Measurements from ENCODE around the gene SRRM4. TPM values are rescaled to one million over a fixed set of nuclear protein-coding genes. Genes with fewer than 3 reads are reported as not detected.

The SRRM4 gene
- polyA plus RNA-seq, 3 donors: not detected

DNA sequence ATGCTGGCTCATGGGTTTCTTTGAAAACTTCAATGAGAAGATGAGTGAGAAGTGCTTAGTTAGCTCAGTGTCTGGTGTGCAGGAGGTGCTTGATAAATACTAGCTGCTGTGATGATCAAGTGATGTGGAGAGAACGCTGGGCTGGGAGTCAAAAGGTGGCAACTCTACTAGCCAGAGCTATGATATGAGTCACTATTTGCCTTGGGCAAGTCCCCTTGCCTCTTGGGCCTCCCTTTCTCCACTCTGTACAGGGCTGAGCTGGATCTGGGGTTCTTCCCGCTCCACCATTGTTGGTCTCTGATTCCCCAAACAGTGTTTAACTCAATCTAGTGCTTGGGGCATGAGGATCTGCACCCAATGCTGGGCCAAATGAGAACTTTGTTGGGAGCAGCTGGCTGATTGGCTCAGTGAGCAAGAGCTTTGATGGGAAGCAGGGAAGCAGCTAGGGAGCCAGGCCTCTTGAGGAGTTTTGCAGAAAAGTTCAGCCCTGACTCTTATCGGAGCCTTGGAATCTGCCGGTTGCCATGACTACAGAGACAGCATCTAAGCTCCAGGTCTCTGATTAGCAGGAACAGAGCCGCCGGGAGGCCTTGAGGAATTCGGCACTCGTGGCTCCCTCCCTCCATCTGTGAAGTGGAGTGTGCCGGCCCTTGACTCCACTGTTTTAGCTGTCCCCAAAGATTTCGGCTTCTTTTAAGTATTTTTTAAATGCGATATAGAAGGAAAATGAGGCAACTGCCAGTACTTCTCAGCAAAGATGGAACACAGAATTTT, 115.3 kb downstream of the SRRM4 start:
- intact Hi-C loops (cut with micrococcal nuclease): no loop called here
- Histone ChIP-seq H3K79me2 (ENCODE audit: insufficient read depth, low read length) (no peaks in the 10 kb centered on the region), H3K4me2 (replicated peaks; ENCODE audit: extremely low read depth, low read length, poor library complexity, severe bottlenecking) (no peak overlapping the region), H3K4me1 (ENCODE audit: control insufficient read depth in 1 of 2, insufficient read depth in 2 of 2, low read length in 2 of 2) (no peaks in the 10 kb centered on the region), H3K27ac (ENCODE audit: low read depth in 1 of 2, low read length in 2 of 2) (no peak overlapping the region), H3K36me3 (replicated peaks in 1 of 2; ENCODE audit: control insufficient read depth in 1 of 2, insufficient read depth in 2 of 2, low read length in 2 of 2) (no peaks in the 10 kb centered on the region), H3K9me3 (replicated peaks in 1 of 2; ENCODE audit: control insufficient read depth in 1 of 2, insufficient read depth in 1 of 2, low read length in 2 of 2) (peaks cover 0 to 10% of the 10 kb centered on the region in 2 donors), H3K4me3 (replicated peaks in 1 of 3; ENCODE audit: low read depth in 2 of 3, low read length in 3 of 3) (no peak overlapping the region), H2AFZ (ENCODE audit: insufficient read depth, low read depth, low read length, poor library complexity, severe bottlenecking) (no peak overlapping the region), H3K9ac (ENCODE audit: insufficient read depth, low read length, poor library complexity, severe bottlenecking) (no peak overlapping the region), H4K20me1 (ENCODE audit: insufficient read depth, low read length) (no peaks in the 10 kb centered on the region), H3K27me3 (ENCODE audit: control insufficient read depth in 2 of 2, insufficient read depth in 2 of 2, low read length in 2 of 2) (no peaks in the 10 kb centered on the region)
- Mint-ChIP-seq H3K4me1 (no peaks in the 10 kb centered on the region), H3K9me3 (peaks cover 0 to 13% (median 8%) of the 10 kb centered on the region in 7 donors), H3K27ac (no peak overlapping the region), H3K27me3 (ENCODE audit: low read depth in 3 of 3) (peaks cover 2 to 5% (median 3%) of the 10 kb centered on the region in 3 donors), H3K36me3 (no peaks in the 10 kb centered on the region), H3K4me3 (no peak overlapping the region)
- DNase-seq: no peak
- TF ChIP-seq CTCF (IDR thresholded peaks at IDR 0.05): no peak
- WGBS (ENCODE audit: insufficient coverage): 30% methylated on average over 6 of the region's 11 CpGs

GRCh38 chr12:119100933-119101332, 119.6 kb downstream of the SRRM4 start:
- Histone ChIP-seq H3K27ac (ENCODE audit: low read depth in 1 of 2, low read length in 2 of 2) (no peak overlapping the region), H3K4me3 (replicated peaks in 1 of 3; ENCODE audit: low read depth in 2 of 3, low read length in 3 of 3) (no peak overlapping the region), H3K79me2 (ENCODE audit: insufficient read depth, low read length) (no peaks in the 10 kb centered on the region), H4K20me1 (ENCODE audit: insufficient read depth, low read length) (no peaks in the 10 kb centered on the region), H3K4me2 (replicated peaks; ENCODE audit: extremely low read depth, low read length, poor library complexity, severe bottlenecking) (no peak overlapping the region), H2AFZ (ENCODE audit: insufficient read depth, low read depth, low read length, poor library complexity, severe bottlenecking) (no peak overlapping the region), H3K9me3 (replicated peaks in 1 of 2; ENCODE audit: control insufficient read depth in 1 of 2, insufficient read depth in 1 of 2, low read length in 2 of 2) (peaks cover 0 to 10% of the 10 kb centered on the region in 2 donors), H3K27me3 (ENCODE audit: control insufficient read depth in 2 of 2, insufficient read depth in 2 of 2, low read length in 2 of 2) (no peaks in the 10 kb centered on the region), H3K36me3 (replicated peaks in 1 of 2; ENCODE audit: control insufficient read depth in 1 of 2, insufficient read depth in 2 of 2, low read length in 2 of 2) (no peaks in the 10 kb centered on the region), H3K9ac (ENCODE audit: insufficient read depth, low read length, poor library complexity, severe bottlenecking) (no peak overlapping the region), H3K4me1 (ENCODE audit: control insufficient read depth in 1 of 2, insufficient read depth in 2 of 2, low read length in 2 of 2) (no peaks in the 10 kb centered on the region)
- Mint-ChIP-seq H3K36me3 (no peaks in the 10 kb centered on the region), H3K9me3 (peaks cover 0 to 18% (median 8%) of the 10 kb centered on the region in 7 donors), H3K27me3 (ENCODE audit: low read depth in 3 of 3) (peaks cover 0 to 2% (median 1%) of the 10 kb centered on the region in 3 donors), H3K27ac (peak overlapping the region in 1 of 7 donors; percentile 38), H3K4me3 (no peak overlapping the region), H3K4me1 (no peaks in the 10 kb centered on the region)
- intact Hi-C loops (cut with micrococcal nuclease): no loop called here
- no peak for DNase-seq
- TF ChIP-seq CTCF (IDR thresholded peaks at IDR 0.05): no peak
- whole genome bisulfite sequencing (ENCODE audit: insufficient coverage): 33% methylated on average over 1 of the region's 3 CpGs
